ENCODE measurements around the gene MRPL30.

MRPL30 gene

GRCh38 chr2:99152199-99152895 is 28.6 kb upstream of the MRPL30 start:
- no peaks in the 10 kb centered on the region for H4K20me1 ChIP-seq
- no peak for TF ChIP-seq Cebpa-rat (IDR thresholded peaks at IDR 0.05)
- H3K4me1 ChIP-seq = peaks cover 30 to 47% (median 44%) of the 10 kb centered on the region in 10 experiments
- peaks cover under 1 to 11% (median 5%) of the 10 kb centered on the region in 11 experiments; a peak in 10 of 22 replicates for H3K36me3 ChIP-seq
- no peak overlapping the region for H3K27ac ChIP-seq
- peak overlapping the region in 2 of 11 experiments; percentile 6 to 9; a peak in 1 of 22 replicates for H3K9ac ChIP-seq
- H3K9me3 ChIP-seq (replicated peaks in 1 of 11) = no peaks in the 10 kb centered on the region
- no peaks in the 10 kb centered on the region for H3K27me3 ChIP-seq
- H3K4me3 ChIP-seq = no peak overlapping the region
- peak overlapping the region in 9 of 11 experiments; percentile 3 to 95 (median 63); a peak in 14 of 22 replicates for H3K4me2 ChIP-seq

- no peaks in the 10 kb centered on the region for H4K20me1 ChIP-seq
- H3K27ac ChIP-seq = peak overlapping the region; percentile 57 to 86 (median 81); a peak in 21 of 22 replicates
- H3K36me3 ChIP-seq = peaks cover 17 to 28% (median 21%) of the 10 kb centered on the region in 11 experiments; a peak in 20 of 22 replicates
- H3K27me3 ChIP-seq = no peaks in the 10 kb centered on the region
- H3K4me2 ChIP-seq = peak overlapping the region; percentile 88 to 99 (median 92)
- peak overlapping the region; percentile 69 to 88 (median 80) for H3K4me3 ChIP-seq
- peak overlapping the region; percentile 77 to 86 (median 83) for H3K9ac ChIP-seq
- peaks cover 30 to 47% (median 46%) of the 10 kb centered on the region in 10 experiments for H3K4me1 ChIP-seq
- no peaks in the 10 kb centered on the region for H3K9me3 ChIP-seq (replicated peaks in 1 of 11)
- no peak for TF ChIP-seq Cebpa-rat (IDR thresholded peaks at IDR 0.05)
Measured at GRCh38 chr2:99153921-99154604, 26.9 kb upstream of the MRPL30 start.

GRCh38 chr2:99154643-99155536 is 26.1 kb upstream of the MRPL30 start, which contains the start of the genes LIPT1 and TSGA10:
Gene LIPT1, plus strand, starts transcription at chr2:99154967. Its CDS starts 6,991 bp downstream, at chr2:99161958.
Gene TSGA10, minus strand, starts transcription at chr2:99154942. Its CDS starts 45,503 bp downstream, at chr2:99109439.
- H3K27ac ChIP-seq = peak within 1 kb of the TSS; percentile 57 to 86 (median 81)
- no peaks in the 10 kb centered on the region for H3K27me3 ChIP-seq
- no peaks in the 10 kb centered on the region for H3K9me3 ChIP-seq (replicated peaks in 1 of 11)
- peaks cover 30 to 52% (median 46%) of the 10 kb centered on the region in 10 experiments for H3K4me1 ChIP-seq
- H3K4me2 ChIP-seq = peak within 1 kb of the TSS; percentile 88 to 99 (median 92)
- no peaks in the 10 kb centered on the region for H4K20me1 ChIP-seq
- peak within 1 kb of the TSS; percentile 77 to 86 (median 83) for H3K9ac ChIP-seq
- TF ChIP-seq Cebpa-rat (IDR thresholded peaks at IDR 0.05) = no peak
- H3K4me3 ChIP-seq = peak within 1 kb of the TSS; percentile 69 to 88 (median 80)
- peaks cover 24 to 36% (median 29%) of the 10 kb centered on the region in 11 experiments for H3K36me3 ChIP-seq

- Histone ChIP-seq H3K9ac (no peak overlapping the region), H3K4me3 (no peak overlapping the region), H4K20me1 (no peaks in the 10 kb centered on the region), H3K36me3 (peaks cover 31 to 50% (median 46%) of the 10 kb centered on the region in 11 experiments), H3K4me2 (peak overlapping the region; percentile 45 to 99 (median 92); a peak in 16 of 22 replicates), H3K9me3 (replicated peaks in 1 of 11) (no peaks in the 10 kb centered on the region), H3K27ac (no peak overlapping the region), H3K27me3 (no peaks in the 10 kb centered on the region), H3K4me1 (peaks cover 30 to 50% (median 44%) of the 10 kb centered on the region in 10 experiments)
- TF ChIP-seq Cebpa-rat (IDR thresholded peaks at IDR 0.05) = no peak
Measured at GRCh38 chr2:99156891-99157290, 24.1 kb upstream of the MRPL30 start.

GRCh38 chr2:99158599-99158998 is 22.4 kb upstream of the MRPL30 start:
- Histone ChIP-seq H3K36me3 (peaks cover 38 to 67% (median 57%) of the 10 kb centered on the region in 11 experiments), H3K9ac (no peak overlapping the region), H3K4me3 (no peak overlapping the region), H3K9me3 (replicated peaks in 1 of 11) (no peaks in the 10 kb centered on the region), H3K4me1 (peaks cover 24 to 33% (median 28%) of the 10 kb centered on the region in 10 experiments), H3K4me2 (no peak overlapping the region), H4K20me1 (no peaks in the 10 kb centered on the region; a peak in 1 of 22 replicates), H3K27me3 (no peaks in the 10 kb centered on the region), H3K27ac (no peak overlapping the region)
- no peak for TF ChIP-seq Cebpa-rat (IDR thresholded peaks at IDR 0.05)

GRCh38 chr2:99159594-99159993 is 21.4 kb upstream of the MRPL30 start:
- Histone ChIP-seq H3K36me3 (peaks cover 42 to 73% (median 59%) of the 10 kb centered on the region in 11 experiments), H3K4me3 (no peak overlapping the region), H3K9me3 (replicated peaks in 1 of 11) (no peaks in the 10 kb centered on the region), H4K20me1 (no peaks in the 10 kb centered on the region; a peak in 2 of 22 replicates), H3K27ac (no peak overlapping the region), H3K27me3 (no peaks in the 10 kb centered on the region), H3K4me2 (no peak overlapping the region), H3K4me1 (peaks cover 15 to 24% (median 19%) of the 10 kb centered on the region in 10 experiments), H3K9ac (no peak overlapping the region)
- no peak for TF ChIP-seq Cebpa-rat (IDR thresholded peaks at IDR 0.05)

- H3K4me2 ChIP-seq = no peak overlapping the region
- no peaks in the 10 kb centered on the region for H3K9me3 ChIP-seq (replicated peaks in 1 of 11)
- no peak overlapping the region for H3K4me3 ChIP-seq
- H3K4me1 ChIP-seq = peaks cover 0 to 13% (median 0%) of the 10 kb centered on the region in 10 experiments; a peak in 6 of 20 replicates
- H4K20me1 ChIP-seq = peaks cover 0 to 16% (median 0%) of the 10 kb centered on the region in 11 experiments; a peak in 9 of 22 replicates
- TF ChIP-seq Cebpa-rat (IDR thresholded peaks at IDR 0.05) = no peak
- no peaks in the 10 kb centered on the region for H3K27me3 ChIP-seq
- peaks cover 66 to 96% (median 76%) of the 10 kb centered on the region in 11 experiments for H3K36me3 ChIP-seq
- H3K9ac ChIP-seq = no peak overlapping the region
- no peak overlapping the region for H3K27ac ChIP-seq
Measured at GRCh38 chr2:99166218-99166617, 14.8 kb upstream of the MRPL30 start.

GRCh38 chr2:99169534-99169933 is 11.4 kb upstream of the MRPL30 start:
- Histone ChIP-seq H3K4me3 (no peak overlapping the region), H3K27ac (no peak overlapping the region), H3K4me2 (peak overlapping the region in 3 of 11 experiments; percentile 58 to 68 (median 61); a peak in 5 of 22 replicates), H3K9ac (no peak overlapping the region), H3K27me3 (no peaks in the 10 kb centered on the region), H3K36me3 (peaks cover 72 to 96% (median 87%) of the 10 kb centered on the region in 11 experiments), H3K9me3 (replicated peaks in 1 of 11) (no peaks in the 10 kb centered on the region), H3K4me1 (peaks cover 0 to 16% (median 0%) of the 10 kb centered on the region in 10 experiments; a peak in 6 of 20 replicates), H4K20me1 (peaks cover 0 to 44% (median 0%) of the 10 kb centered on the region in 11 experiments; a peak in 9 of 22 replicates)
- TF ChIP-seq Cebpa-rat (IDR thresholded peaks at IDR 0.05) = no peak

All from BLaER1 treated with 17β-estradiol and CSF1 and Interleukin-3, amounts not matched to agents 10 nM and 100 nM (cell line).